NCI-H2196 treated with DMSO at 0.1 percent for 48 hours (cell line): ENCODE measurements around the gene CCDC15.

Source experiments
- DNase-seq: peaks from one replicate; lab custom pipeline; 2025; ENCODE audit not compliant: unreplicated experiment; lab: John Stamatoyannopoulos, UW

The CCDC15 gene

DNA sequence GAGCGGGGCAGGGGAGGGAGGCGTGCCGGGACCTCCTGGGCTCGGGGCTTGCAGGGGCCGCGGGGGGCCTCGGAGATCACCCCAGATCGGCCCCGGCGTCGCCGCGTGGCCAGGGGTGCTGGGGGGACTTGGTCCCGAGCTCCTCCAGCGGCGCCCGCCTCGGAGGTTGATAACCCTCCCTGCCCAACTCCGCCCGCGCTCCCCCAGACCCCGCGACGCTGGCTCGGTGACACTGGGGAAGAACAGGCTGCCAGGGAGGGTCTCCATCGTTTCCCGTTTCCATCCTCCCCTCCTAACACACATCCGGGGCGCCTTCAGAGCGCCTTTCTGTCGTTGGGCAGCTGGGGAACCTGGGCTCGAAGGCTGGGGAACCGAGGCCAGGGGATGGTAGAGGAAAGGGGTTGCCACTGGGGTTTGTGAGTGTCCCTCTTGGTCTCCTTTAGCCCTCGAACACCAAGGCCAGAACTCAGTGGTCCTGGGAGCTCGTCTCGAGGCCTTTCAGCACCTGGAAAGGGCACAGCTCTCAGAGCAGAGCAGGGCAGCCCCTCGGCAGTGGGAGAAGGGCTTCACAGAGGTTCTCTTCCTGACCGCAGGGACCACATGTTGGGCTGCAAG, 109.5 kb downstream of the CCDC15 start:
- DNase-seq, result no peak

DNA sequence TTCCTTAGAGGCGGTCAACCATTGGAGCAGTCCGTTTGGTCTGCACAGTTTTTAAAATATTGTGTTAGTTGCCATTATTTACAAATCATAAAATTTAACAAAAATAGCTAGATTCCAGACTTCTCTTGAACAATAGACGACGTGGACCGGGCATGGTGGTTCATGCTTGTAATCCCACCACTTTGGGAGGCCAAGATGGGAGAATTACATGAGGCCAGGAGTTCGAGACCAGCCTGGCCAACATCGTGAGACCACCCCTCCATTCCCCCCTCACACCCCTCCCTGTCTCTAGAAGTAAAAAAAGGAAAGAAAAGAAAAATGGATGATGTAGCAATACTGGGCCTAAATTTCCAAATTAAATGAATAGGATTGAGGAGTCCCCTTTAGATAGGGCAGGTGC, 110.1 kb downstream of the CCDC15 start:
- no peak for DNase-seq

DNA sequence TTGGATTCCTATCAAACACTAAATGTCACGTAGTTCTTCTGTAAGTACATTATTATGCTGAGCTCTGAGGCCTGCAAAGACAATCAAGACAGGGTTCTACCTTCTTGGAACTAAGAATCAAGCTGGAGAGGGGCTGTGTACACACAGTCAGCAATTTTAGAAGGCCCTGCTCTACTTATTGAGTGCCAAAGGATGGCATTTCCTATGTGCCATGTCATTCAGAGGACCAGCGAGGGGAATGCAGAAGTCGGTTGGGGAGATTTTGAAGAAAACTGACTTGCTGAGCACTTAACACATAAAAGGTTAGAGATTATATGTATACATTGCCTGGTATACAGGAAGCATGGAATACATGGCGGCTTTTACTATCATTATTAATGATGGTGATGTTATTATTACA, 114.4 kb downstream of the CCDC15 start:
- DNase-seq, result no peak

DNA sequence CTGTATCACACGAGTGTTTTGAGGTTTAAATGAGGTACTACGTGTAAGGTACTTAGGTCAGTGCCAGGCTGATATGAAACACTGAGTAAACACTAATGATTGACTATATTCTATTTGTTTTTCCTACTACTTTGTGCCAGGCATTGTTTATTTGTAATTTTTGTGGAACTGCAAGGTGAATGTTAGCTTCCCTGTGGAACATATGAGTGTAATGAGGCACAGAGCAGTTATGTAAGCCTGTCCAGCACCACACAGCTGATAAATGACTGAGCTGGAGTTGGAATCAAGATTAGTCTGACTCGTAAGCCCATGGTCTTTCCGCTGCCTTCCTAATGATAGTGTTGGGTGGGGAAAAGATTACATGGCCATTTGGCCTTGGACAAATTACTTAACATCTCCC, 115.0 kb downstream of the CCDC15 start:
- no peak for DNase-seq

DNA sequence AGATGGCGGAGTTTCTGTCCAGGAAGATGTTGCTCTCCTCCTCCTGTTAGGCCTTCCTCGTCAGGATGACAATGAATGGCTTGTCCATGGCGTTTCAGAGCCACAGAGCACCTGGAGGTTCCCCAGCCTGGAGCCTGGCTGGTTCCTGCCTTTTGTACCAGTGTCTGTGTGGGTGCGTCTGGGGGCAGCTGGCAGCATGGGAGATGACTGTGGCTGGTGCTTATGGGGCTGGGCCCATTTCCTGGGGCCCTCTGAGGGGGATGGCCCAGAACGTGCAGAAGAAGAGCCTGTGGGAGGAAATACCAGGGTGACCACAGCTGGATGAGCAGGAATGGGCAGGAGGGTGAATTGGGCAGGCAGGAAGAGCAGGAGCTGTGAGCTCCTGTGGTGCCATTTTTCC, 115.8 kb downstream of the CCDC15 start:
- no peak for DNase-seq

DNA sequence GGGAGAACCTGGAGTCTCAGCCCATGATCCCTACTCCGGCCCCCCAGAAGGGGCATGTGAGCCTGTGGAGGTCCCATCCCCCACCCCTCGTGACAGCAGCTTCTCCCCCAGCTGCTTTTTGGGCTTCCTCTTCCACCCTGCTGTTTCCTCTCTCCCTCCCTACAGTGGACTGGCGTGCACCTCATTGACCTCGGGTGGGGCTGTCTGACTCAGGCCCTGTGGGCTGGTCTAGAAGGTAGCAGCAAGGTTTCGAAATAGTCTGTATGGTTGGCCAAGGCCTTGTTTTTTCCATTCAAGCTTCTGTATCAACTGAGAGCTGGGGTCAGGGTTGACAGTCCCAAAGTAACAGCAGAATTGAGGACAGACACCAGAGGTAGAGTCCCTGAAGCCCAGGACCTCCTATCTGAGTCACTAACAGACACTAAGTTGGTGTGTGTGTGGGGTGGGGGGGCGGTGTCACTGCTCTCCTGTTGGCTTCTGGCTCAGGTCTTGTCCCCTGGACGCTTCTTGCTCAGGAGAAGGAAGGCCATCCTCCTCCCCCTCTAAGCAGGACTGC, 116.8 kb downstream of the CCDC15 start:
- DNase-seq, result no peak

DNA sequence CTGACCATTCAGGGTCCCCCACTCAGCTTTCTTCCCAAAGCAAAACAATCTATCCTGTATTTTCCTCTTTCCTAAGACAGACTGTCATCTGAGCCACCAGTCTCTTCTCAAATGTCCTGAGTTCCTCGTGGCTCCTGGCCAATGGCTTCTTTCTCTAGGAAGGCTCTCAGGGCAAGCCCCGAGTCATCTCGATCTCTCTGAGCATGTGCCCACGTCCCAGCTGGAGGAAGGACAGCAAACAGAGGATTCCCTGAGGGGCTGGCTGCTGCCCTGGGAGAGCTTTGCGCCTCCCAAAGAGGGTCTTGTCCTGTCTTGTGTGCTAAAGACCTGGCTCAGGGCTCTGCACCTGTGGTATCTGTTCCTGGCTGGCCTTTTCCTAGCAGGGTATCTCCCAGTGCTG, 117.4 kb downstream of the CCDC15 start:
- no peak for DNase-seq

DNA sequence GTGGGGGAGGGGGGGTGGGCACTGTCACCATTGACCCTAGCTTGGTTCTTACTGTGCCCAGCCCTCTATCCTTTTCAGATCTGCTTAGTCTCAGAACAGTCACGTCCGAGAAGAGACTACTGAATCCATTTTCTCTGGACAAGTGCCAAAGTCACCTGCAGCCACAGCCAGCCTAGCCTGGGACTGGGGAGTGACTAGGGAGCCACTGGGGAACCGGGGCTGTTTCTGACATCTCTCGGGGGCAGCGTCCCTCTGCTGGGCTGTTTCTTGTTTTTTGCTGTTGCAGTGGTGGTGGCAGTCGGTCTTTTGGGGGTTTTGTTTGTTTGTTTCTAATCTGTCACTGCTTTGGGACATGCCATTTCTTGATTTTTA, 117.8 kb downstream of the CCDC15 start:
- DNase-seq, result no peak

DNA sequence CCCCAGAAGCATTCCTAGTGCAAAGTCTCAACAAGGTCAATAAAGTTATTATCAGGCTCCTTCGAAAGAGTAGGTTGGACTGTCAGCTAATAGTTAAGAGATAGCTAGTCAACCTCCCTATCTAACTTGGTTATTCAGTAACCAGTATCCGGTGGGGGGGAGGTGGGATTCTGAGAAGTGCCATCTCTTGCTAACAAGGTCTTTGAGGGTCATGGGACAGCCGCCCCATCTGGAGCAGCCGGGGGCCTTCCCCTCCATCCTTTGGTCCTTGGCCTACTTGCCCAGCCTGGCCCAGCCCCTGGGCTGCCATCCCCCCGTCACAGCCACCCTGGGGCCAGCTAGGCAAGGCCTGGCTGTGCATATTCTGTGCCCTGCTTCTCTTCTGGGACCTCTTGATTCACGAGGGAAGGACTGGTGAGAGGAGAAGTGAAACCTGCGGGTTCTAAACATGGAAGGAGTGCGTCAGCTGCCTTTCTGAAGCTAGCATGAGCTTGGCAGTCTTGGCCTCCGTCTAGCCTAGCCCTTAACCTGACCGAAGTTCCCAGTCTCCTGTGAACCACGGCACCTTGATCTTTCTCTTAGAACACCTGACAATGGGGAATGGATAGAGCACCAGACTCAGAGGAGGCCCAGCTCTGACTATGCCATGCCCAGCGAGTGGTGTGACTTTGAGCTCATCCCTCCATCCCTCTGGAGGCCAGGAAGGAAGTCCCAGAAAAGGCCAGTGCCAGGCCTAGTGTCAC, 118.4 kb downstream of the CCDC15 start:
- no peak for DNase-seq

DNA sequence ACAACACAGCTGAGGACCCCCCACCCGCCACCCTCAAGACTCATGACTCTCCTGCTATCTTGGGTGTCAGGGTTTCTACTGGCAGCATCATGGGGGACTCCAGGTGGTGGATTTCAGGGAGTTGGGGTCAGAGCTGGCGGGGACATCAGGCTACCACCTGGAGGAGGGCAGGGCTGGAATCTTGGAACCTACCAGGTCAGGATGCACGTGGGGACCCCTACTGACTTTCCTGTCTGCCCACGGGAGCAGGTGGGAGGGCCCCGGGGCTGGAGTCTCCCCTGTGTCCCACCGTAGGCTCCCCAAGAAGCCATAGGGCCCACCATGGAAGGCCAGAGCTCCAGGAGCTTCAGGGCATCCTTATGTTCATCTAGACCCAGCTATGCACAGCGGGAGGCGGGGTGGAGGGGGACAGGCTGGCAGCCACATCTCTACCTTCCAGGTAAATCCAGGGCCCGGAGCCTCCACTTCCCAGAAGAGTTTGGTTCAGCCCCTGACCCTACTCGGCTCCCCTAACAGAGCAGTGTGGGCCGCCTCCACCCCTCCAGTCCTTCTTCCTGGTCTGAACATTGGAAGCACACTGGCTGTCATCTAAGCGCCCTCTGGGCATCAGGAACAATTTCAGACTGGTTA, 119.1 kb downstream of the CCDC15 start:
- no peak for DNase-seq

DNA sequence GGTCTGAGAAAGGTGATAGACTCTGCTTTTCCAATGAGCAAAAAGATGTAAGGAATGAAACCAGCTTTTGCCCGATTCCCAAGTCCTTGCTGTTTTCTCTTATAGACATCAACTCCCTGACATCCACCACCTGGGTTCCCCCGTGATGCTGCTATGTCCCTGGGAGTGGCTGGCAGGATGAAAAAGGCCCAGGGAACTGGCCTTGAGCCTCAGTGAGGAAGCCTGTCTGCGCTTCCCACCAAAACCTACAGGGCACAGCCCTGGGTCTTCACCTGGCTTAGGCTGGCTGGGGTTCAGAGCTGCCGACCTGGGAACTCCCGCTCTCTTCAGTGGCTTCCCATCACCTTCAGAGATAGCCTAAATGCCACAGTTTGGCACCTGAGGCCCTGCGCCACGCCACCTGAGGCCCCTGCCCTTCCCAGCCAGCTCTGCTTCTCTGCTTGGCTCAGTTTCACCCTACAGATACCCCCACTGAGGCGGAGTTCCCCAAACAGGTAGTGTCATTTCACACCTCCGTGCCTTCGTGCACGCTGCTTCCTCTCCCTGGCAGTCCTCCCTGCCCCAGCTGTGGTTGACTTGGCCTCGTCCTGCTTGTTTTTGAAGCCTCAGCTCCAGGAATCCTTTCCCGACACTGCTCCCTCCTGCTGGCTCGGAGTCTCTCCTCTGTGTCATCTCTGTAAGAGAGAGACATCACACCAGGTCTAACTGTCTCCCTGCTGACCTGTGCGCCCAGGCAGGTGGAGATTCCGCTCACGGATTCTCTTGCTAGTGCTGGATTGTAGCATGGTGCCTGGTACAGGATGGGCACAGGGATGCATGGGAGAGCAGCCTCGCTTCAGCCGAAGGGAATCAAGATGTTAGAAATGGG, 119.8 kb downstream of the CCDC15 start:
- no peak for DNase-seq

DNA sequence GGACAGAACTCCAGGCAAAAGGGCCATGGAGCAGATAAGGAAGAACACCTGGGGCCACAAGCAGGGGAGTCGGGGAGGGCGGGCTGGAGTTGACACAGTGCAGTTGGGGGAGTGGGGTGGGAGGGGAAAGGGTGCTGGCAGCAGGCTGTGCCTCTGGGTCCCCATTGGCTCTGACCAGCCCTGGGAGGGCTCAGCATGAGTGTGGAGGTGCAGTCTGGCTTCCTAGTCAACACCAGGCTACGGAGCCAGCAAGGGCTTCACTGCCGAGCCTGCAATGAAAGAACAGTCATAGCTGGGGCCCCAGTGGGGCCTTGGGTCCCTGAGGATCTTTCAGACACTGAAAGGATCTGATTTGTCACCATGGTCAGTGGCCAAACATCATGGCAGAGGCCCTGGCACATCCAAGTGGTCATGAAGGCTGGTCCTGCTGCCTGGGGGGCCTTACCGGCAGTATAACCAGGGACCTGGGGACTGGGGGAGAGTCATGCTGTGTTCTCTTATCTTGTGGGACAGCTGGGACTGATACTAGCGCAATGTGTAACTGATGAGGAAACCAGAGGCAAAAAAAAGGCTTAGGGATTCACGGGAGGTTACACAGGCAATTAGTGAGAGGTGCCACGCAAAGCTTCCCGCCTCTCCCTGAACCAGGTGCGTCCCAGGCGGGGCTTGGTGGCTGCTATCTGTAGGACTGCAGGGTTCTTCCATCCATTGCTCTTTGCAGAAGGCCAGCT, 120.7 kb downstream of the CCDC15 start:
- no peak for DNase-seq

DNA sequence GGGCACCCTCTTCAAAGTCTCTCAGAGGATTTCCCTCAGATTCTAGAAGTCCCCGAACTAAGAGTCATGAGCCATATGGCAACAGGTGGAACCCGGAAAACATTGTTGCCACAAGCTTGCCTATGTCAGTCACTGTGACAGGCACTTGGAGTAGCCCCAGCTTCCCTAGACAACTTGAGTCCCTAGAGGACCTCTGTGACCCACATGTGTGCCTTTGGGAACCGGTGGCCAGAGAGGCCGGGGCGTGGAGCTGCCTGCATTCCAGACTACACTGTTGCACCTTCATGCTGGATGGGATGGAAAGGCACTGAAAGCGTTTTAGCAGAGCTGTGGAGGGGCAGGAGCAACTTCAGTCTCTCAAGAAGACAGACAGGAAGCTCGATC, 121.2 kb downstream of the CCDC15 start:
- no peak for DNase-seq

DNA sequence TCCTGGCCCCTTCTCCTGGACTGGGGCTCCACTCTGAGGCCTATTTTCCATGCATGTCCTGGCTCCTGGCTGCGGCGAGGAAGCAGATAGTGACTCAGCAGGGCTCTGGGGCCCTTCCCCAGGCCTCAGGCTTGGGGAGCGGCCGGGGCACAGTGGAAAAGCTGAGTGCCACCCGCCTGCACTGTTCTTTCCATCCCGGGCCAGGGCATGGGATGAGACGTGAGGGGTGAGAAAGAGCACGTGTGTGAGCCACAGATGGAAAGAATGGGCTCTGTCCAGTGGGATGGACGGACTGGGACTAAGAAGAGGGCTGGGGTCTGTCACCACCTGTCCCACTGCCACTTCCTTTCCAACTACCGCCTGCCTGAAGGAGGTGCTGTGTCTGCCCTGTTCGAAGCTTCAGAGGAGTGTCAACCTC, 121.9 kb downstream of the CCDC15 start:
- DNase-seq, result no peak

DNA sequence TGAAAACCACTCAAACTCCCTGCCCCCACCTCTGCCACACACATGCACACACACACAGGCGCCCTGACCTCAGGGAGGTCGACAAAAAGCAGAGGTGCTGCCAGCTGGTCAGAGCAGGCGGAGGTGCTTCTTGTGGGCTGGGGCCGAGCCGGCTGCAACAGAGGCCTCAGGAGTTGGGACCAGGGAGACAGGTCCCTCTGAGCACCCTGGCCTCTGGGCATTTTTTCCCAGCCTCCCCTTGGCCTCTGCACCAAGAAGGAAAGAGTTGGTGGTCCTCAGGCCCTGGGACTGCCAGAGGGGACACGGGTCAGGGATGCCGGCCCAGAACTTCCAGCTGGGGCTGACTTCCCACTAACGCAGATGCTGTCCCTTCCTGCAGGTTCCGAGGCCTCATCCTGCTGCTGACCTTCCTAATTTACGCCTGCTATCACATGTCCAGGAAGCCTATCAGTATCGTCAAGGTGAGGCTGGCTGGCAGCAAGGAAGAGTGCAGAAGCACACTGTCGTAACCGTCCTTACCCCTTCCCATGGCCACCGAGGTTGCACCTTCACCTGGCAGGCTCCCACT, 122.5 kb downstream of the CCDC15 start:
- DNase-seq, result no peak

DNA sequence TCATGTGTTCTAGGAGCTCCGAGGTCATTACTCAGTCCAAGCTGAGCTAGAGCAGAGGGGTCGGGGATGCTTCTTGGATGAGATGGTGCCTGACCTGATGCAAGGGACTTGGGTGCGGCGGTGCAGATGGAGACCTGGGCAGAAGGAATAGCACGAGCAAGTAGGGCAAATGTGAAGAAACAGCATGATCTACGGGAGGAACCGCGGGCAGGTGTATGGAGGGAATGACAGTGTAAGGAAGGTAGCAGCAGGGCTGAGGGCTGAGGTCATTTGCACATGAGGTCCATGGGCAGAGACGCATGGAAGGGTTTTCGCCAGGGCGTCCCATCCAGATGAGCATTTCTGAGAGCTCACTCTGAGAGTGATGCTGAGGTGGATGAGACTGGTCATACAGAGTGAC, 124.0 kb downstream of the CCDC15 start:
- no peak for DNase-seq

DNA sequence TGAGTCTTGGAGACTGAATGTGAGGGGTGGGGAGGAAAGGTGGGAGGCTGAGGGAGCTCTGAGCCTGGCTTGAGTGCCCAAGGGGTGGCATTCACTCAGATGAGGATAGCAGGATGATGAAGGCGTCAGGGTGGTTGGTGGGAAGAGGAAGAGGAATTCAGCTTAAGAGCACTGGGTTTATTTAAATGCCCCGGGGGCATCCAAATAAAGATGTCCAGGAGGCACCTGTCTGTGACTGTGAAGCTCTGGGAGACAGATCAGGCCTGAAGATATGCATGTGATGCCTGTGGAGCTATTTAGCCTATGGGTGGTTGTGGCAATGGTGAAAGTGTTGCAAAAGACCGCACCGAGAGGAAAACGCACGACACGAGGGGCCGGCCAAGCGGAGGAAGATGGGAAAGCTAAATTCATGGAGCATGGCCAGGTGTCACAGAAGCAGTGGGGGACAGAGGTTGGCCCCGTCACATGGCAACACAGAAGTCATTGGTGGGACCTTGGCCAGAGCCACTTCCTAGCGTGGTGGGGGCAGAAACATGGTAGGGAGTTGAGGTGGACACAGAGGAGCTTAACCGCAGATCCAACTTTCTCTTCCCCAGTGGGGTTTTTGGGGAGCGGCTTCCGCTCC, 124.6 kb downstream of the CCDC15 start:
- no peak for DNase-seq

DNA sequence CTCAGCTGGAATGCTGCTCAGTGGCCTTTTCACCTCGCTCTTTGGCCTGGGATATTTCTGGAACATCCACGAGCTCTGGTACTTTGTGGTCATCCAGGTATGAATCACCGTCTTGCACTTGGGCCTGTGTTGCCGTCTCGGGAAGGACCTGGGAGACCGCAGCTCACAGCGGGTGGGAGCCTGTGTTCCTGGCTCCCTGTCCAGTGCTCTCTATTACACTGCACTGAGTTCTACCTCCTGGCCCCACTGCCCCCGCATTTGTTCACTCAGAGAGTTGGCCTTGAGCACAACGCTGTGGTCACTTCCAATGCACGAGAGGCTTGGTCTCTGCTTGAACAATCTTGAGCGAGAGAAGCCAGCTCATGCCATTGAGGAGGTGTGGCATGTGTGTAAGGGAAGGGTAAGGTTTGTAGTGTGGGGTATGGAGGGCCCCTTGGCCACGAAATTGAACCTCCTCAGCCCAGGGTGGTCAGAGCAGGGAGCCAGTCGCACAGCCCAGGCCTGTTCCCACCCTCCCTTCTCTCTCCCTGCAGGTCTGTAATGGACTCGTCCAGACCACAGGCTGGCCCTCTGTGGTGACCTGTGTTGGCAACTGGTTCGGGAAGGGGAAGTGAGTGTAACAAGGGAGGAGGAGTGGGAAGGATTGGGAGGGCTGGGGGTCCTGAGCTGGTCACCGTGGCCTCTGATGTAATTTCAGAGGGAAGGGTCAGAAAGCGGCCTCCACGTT, 125.3 kb downstream of the CCDC15 start:
- no peak for DNase-seq

DNA sequence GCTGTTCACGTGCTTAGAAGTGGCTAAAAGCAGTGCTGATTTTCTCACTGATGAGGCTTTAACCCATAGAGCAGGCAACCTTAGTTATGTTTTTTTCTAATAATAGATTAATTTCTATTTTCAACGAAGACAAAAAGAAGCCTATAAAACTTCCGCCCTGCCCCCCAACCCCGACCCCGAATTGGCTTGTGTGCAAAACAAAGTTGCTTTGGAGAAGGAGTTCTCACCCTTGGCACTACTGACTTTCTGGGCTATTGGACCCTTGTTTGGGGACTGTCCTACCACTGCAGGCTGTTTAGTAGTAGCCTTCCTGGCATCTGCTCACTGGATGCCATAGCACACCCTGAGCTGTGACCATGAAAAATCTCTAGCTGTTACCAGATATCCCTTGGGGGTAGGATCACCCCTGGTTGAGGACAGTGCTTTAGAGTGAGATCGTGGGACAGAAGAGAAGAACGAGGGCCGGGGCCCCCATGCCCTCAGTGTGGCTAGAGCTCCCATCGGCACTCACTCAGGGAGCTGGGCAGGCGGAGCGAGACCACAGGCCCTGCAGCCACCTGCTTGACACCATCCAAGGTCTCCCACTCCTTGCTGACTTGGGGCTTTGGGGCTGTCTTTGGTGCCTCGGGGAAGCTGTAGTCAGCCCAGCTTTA, 126.0 kb downstream of the CCDC15 start:
- no peak for DNase-seq
